Mesothelial cell of epicardium (in vitro differentiated cells): Measurements from ENCODE around the gene IFT43. TPM values are rescaled to one million over a fixed set of nuclear protein-coding genes. Genes with fewer than 3 reads are reported as not detected.
A peak's percentile ranks its signal among the peaks of the same experiment; 100 is the strongest.

Experiments
- DNase-seq, 2 experiments: peaks; one replicate each; pipeline ENCODE4 v3.0.0; 2021; ENCODE audit warnings: low spot score in 2 of 2; ENCODE audit not compliant: unreplicated experiment in 2 of 2
- H3K27ac Mint-ChIP-seq: 2 replicates; pipeline ENCODE4 v1.8.0; 2021; ENCODE audit warnings: mixed read lengths
- H3K27me3 Mint-ChIP-seq: 2 replicates; pipeline ENCODE4 v1.8.0; 2021; ENCODE audit warnings: low read depth, mixed read lengths
- H3K36me3 Mint-ChIP-seq: 2 replicates; pipeline ENCODE4 v1.8.0; 2021; ENCODE audit warnings: mixed read lengths
- H3K4me1 Mint-ChIP-seq: 2 replicates; pipeline ENCODE4 v1.8.0; 2021; ENCODE audit warnings: mixed read lengths
- H3K4me3 Mint-ChIP-seq: 2 replicates; pipeline ENCODE4 v1.8.0; 2021; ENCODE audit warnings: mild to moderate bottlenecking, moderate library complexity, mixed read lengths
- H3K9me3 Mint-ChIP-seq: 2 replicates; pipeline ENCODE4 v1.8.0; 2021; ENCODE audit warnings: mixed read lengths
- total RNA-seq: library from RNA; stranded (reverse); gene quantifications from 3 replicates; pipeline ENCODE4 v1.2.1, GENCODE V29; 2021
- TF ChIP-seq, protein P1 (sequence below): fragments of 200-600 bp; sonication (generic); IDR thresholded peaks from one replicate; pipeline ENCODE4 v1.5.0; 2021; ENCODE audit warnings: antibody characterized with exemption; ENCODE audit not compliant: unreplicated experiment

Gene IFT43
- total RNA-seq, 1 donor from 2014 or later, result 46.0 TPM

DNA sequence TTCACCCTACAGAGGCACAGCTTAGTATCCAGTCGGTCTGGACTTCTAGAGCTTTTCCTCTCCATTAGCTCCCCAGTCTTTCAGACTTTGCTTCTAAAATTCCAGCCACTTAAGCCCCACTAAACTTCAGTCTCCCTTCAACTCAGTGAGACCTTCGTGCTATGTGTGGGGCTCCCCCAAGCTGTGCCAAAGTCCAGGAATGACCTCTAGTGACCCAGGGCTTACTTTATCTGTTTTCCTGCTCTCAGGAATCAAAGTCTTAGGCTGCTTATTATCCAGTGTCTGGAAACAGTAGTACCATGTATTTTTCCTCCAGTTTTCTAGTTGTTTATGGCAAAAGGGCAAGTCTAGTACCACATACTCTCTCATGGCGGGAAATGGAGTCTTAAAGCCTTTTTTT is 77.8 kb downstream of the IFT43 start:
- peaks cover 68% of the 10 kb centered on the region for H3K36me3 Mint-ChIP-seq
- H3K27ac Mint-ChIP-seq, result peak overlapping the region; percentile 68
- H3K4me3 Mint-ChIP-seq, result no peak overlapping the region
- H3K27me3 Mint-ChIP-seq, result no peaks in the 10 kb centered on the region
- DNase-seq, result no peak
- TF ChIP-seq, protein P1, sequence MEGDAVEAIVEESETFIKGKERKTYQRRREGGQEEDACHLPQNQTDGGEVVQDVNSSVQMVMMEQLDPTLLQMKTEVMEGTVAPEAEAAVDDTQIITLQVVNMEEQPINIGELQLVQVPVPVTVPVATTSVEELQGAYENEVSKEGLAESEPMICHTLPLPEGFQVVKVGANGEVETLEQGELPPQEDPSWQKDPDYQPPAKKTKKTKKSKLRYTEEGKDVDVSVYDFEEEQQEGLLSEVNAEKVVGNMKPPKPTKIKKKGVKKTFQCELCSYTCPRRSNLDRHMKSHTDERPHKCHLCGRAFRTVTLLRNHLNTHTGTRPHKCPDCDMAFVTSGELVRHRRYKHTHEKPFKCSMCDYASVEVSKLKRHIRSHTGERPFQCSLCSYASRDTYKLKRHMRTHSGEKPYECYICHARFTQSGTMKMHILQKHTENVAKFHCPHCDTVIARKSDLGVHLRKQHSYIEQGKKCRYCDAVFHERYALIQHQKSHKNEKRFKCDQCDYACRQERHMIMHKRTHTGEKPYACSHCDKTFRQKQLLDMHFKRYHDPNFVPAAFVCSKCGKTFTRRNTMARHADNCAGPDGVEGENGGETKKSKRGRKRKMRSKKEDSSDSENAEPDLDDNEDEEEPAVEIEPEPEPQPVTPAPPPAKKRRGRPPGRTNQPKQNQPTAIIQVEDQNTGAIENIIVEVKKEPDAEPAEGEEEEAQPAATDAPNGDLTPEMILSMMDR, result no peak
- H3K9me3 Mint-ChIP-seq, result peaks cover 12% of the 10 kb centered on the region
- H3K4me1 Mint-ChIP-seq, result peaks cover 5% of the 10 kb centered on the region

DNA sequence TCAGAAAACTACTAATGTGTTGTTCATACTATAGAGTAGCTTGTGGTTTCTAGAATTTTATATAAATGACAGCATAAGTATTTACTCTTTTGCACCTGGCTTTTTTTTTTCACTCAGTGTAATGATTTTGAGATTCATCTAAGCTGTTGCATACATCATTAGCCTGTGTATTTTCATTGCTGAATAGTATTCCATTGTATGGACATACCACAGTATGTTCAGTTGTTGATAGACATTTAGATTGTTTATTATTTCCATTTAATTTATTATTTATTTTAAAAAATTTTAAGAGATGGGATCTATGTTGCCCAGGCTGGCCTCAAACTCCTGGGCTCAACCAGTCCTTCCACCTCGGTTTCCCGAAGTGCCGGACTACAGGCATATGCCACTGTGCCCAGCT is 80.0 kb downstream of the IFT43 start:
- Mint-ChIP-seq H3K27me3 (no peaks in the 10 kb centered on the region), H3K27ac (no peak overlapping the region), H3K4me3 (no peak overlapping the region), H3K36me3 (peaks cover 70% of the 10 kb centered on the region), H3K4me1 (peaks cover 5% of the 10 kb centered on the region), H3K9me3 (peaks cover 12% of the 10 kb centered on the region)
- TF ChIP-seq, protein P1, result no peak
- DNase-seq, result no peak

DNA sequence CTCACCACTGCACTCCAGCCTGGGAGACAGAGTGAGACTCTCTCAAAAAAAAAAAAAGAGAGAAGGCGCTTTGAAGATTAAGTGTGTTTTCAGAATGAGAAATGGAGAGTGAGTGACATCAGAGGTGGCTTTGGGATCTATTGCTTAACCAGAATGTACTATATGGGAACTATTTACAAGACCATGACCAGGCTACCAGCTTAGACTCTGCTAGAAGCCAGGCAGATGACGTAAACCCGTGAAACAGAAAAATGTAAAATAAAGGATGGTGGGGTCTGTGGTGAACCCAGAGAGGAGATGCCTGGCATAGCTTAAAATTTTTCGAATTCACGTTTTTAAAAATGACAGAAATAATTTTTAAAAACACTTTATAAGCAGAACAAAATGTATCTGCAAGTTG is 82.0 kb downstream of the IFT43 start:
- Mint-ChIP-seq H3K36me3 (peaks cover 70% of the 10 kb centered on the region), H3K27ac (no peak overlapping the region), H3K9me3 (peaks cover 12% of the 10 kb centered on the region), H3K4me3 (no peak overlapping the region), H3K4me1 (peaks cover 5% of the 10 kb centered on the region), H3K27me3 (no peaks in the 10 kb centered on the region)
- DNase-seq, result no peak
- TF ChIP-seq, protein P1, result no peak

DNA sequence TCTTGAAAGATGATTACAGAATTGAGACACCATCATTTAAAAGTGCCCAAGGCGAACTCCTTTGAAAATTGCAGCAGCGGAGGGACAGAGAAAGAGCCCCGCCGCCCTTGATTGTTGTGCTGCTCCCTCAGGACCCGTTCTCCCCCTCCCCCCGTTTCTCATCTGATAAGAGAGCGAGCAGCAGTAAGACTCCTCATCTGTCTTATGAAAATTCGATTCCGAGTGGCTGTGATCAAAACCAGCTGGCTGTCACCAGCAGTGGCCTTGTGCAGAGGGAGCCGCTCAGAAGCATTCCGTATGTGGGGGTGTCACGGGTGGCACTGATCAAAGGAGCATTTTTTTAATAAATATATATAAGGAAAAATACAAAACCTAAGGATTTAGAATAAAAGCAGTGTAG is 88.2 kb downstream of the IFT43 start:
- TF ChIP-seq, protein P1, result no peak
- H3K4me3 Mint-ChIP-seq, result no peak overlapping the region
- H3K4me1 Mint-ChIP-seq, result peaks cover 28% of the 10 kb centered on the region
- no peak overlapping the region for H3K27ac Mint-ChIP-seq
- no peaks in the 10 kb centered on the region for H3K9me3 Mint-ChIP-seq
- DNase-seq, result no peak
- peaks cover 24% of the 10 kb centered on the region for H3K36me3 Mint-ChIP-seq
- H3K27me3 Mint-ChIP-seq, result no peaks in the 10 kb centered on the region

DNA sequence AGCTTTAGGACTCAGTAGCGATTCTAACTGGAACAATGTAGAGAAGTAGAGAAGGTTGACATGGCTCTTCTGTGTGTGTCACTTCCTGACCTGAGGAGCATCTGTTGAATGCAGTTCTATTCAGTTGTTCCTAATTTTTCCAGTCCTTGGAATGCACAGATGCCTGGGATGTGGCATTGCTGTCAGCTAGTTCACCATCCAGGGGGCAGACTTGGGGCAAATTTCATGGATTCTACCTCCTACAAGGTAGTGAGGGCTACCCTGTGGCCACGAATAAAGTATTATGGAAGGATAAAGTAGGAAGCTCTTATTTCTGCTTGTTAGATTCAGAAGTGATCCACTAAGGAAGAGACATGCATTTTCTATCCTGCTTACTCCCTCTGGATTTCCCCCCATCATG is 91.8 kb downstream of the IFT43 start:
- peaks cover 3% of the 10 kb centered on the region for H3K36me3 Mint-ChIP-seq
- DNase-seq, result no peak
- H3K9me3 Mint-ChIP-seq, result no peaks in the 10 kb centered on the region
- no peak overlapping the region for H3K27ac Mint-ChIP-seq
- H3K4me1 Mint-ChIP-seq, result peaks cover 28% of the 10 kb centered on the region
- no peak overlapping the region for H3K4me3 Mint-ChIP-seq
- H3K27me3 Mint-ChIP-seq, result no peaks in the 10 kb centered on the region
- TF ChIP-seq, protein P1, result no peak

DNA sequence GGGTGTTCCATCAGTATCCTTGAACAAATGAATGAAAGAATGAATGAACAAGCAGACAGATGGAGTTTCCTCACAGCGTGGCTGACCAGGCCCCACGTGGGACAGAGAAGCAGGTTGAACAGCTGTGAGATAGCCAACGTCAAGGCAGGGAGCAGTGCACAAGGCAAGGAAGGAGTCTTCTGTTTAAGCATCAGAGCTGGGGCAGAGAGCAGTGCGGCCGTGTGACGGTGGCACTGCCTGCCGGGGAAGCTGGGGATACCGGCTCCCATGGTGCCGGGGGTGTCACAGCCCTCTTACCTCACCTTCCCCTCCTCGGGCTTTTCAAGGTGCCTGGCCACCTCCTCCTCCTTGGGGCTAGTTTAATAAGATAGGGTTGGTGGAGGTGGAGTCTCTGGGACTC is 92.9 kb downstream of the IFT43 start:
- DNase-seq, result no peak
- H3K27ac Mint-ChIP-seq, result no peak overlapping the region
- no peak overlapping the region for H3K4me3 Mint-ChIP-seq

More for the DNA sequence above, 92.9 kb downstream of the IFT43 start:
- H3K9me3 Mint-ChIP-seq, result no peaks in the 10 kb centered on the region
- peaks cover 18% of the 10 kb centered on the region for H3K4me1 Mint-ChIP-seq
- TF ChIP-seq, protein P1, result no peak
- no peaks in the 10 kb centered on the region for H3K27me3 Mint-ChIP-seq
- peaks cover 6% of the 10 kb centered on the region for H3K36me3 Mint-ChIP-seq
